ENCODE results near the gene ICA1.

The ICA1 gene

DNA sequence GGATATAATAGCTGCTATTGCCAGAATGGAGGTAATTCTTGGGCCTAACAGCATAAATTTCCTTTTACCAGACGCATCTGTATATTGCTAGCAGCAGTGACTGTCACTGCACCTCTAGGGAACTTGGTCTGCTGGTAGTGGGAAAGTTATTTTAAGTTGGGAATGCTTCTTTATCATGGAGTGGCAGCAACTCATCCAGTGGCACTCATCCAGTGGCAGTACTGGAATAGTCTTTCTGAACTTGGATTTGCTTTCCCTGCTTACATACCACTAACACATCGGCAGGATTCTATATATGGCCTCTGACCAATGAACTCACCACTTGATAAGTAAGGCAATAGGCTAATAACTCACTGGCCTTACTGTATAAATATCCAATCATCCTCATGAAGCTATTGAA lies 22.0 kb upstream of the ICA1 start:
- TF ChIP-seq CTCF (conservative IDR thresholded peaks at IDR 0.05; ENCODE audit: low read length), result no peak
- TF ChIP-seq EZH2phosphoT487 (IDR thresholded peaks at IDR 0.05; ENCODE audit: borderline replicate concordance), result no peak
- no peak overlapping the region for H3K4me2 ChIP-seq (ENCODE audit: low read depth, low read length, poor library complexity, severe bottlenecking)
- no peak overlapping the region for H3K4me3 ChIP-seq (ENCODE audit: low read length, poor library complexity, severe bottlenecking)
- H3K9me2 ChIP-seq (replicated peaks; ENCODE audit: low read depth, low read length), result no peaks in the 10 kb centered on the region
- no peak overlapping the region for H3K9ac ChIP-seq (ENCODE audit: low read depth, low read length, poor library complexity, severe bottlenecking)
- H3F3A ChIP-seq (ENCODE audit: low read depth), result no peaks in the 10 kb centered on the region
- H4K20me1 ChIP-seq (ENCODE audit: insufficient read depth, low read length, poor library complexity, severe bottlenecking), result no peaks in the 10 kb centered on the region
- no peaks in the 10 kb centered on the region for H3K79me2 ChIP-seq (ENCODE audit: insufficient read depth, low read length)
- no peaks in the 10 kb centered on the region for H3K27me3 ChIP-seq (ENCODE audit: insufficient read depth, low read length, poor library complexity, severe bottlenecking)
- H2AFZ ChIP-seq (ENCODE audit: low read length), result no peak overlapping the region
- no peaks in the 10 kb centered on the region for H3K4me1 ChIP-seq (ENCODE audit: insufficient read depth, low read length, poor library complexity, severe bottlenecking)
- no peaks in the 10 kb centered on the region for H3K9me3 ChIP-seq (ENCODE audit: insufficient read depth, low read depth, low read length)
- H3K36me3 ChIP-seq (ENCODE audit: insufficient read depth, low read length), result no peaks in the 10 kb centered on the region

DNA sequence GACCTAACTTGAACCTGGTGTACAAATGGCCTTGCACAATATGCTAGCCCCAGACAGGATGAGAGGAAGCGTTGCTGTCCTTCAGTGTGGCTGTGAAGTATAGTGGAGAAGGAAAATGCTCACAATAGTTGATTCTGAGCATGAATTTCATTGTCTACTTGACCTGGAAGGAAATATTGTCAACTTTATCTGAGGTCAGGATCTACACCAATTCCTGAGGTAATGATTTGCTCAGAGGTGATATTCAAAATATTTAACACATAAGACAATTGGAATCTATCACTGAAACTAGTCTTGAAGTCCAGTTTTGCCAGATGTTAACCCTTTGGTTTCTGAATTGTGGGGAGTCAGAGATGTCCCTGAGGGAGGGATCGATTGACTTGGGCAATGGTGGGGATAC lies 20.9 kb upstream of the ICA1 start:
- Histone ChIP-seq H3K9me3 (ENCODE audit: insufficient read depth, low read depth, low read length) (no peaks in the 10 kb centered on the region), H3K9me2 (replicated peaks; ENCODE audit: low read depth, low read length) (no peaks in the 10 kb centered on the region), H3K79me2 (ENCODE audit: insufficient read depth, low read length) (no peaks in the 10 kb centered on the region), H3K4me3 (ENCODE audit: low read length, poor library complexity, severe bottlenecking) (no peak overlapping the region), H4K20me1 (ENCODE audit: insufficient read depth, low read length, poor library complexity, severe bottlenecking) (no peaks in the 10 kb centered on the region), H3K4me1 (ENCODE audit: insufficient read depth, low read length, poor library complexity, severe bottlenecking) (no peaks in the 10 kb centered on the region), H2AFZ (ENCODE audit: low read length) (no peak overlapping the region), H3F3A (ENCODE audit: low read depth) (no peaks in the 10 kb centered on the region), H3K36me3 (ENCODE audit: insufficient read depth, low read length) (no peaks in the 10 kb centered on the region), H3K27me3 (ENCODE audit: insufficient read depth, low read length, poor library complexity, severe bottlenecking) (no peaks in the 10 kb centered on the region), H3K4me2 (ENCODE audit: low read depth, low read length, poor library complexity, severe bottlenecking) (no peak overlapping the region), H3K9ac (ENCODE audit: low read depth, low read length, poor library complexity, severe bottlenecking) (no peak overlapping the region)
- no peak for TF ChIP-seq CTCF (conservative IDR thresholded peaks at IDR 0.05; ENCODE audit: low read length)
- no peak for TF ChIP-seq EZH2phosphoT487 (IDR thresholded peaks at IDR 0.05; ENCODE audit: borderline replicate concordance)

DNA sequence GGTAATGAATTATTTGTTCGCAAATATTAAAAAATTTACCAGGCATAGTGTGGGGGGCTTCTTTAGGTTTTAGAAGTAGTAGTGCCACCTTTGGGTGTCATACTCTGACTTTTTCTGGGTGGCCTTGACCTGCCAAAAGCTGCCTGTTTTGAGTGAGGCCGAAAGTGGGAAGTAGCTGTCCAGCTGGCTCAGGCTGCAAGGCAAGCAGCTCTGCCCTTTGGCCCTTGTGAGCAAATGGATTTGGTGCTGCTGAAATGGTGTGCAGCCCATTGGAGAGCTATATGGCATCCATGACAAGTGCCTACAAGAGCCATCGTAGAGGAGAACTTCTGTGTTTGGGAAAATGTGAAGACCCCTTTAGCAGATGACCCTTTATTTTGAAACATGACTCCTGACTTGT lies 20.2 kb upstream of the ICA1 start:
- Histone ChIP-seq H3K79me2 (ENCODE audit: insufficient read depth, low read length) (no peaks in the 10 kb centered on the region), H3K36me3 (ENCODE audit: insufficient read depth, low read length) (no peaks in the 10 kb centered on the region), H3K4me3 (ENCODE audit: low read length, poor library complexity, severe bottlenecking) (no peak overlapping the region), H3K4me1 (ENCODE audit: insufficient read depth, low read length, poor library complexity, severe bottlenecking) (no peaks in the 10 kb centered on the region), H2AFZ (ENCODE audit: low read length) (no peak overlapping the region), H3K9ac (ENCODE audit: low read depth, low read length, poor library complexity, severe bottlenecking) (no peak overlapping the region), H3K9me2 (replicated peaks; ENCODE audit: low read depth, low read length) (no peaks in the 10 kb centered on the region), H3F3A (ENCODE audit: low read depth) (no peaks in the 10 kb centered on the region), H3K27me3 (ENCODE audit: insufficient read depth, low read length, poor library complexity, severe bottlenecking) (no peaks in the 10 kb centered on the region), H3K4me2 (ENCODE audit: low read depth, low read length, poor library complexity, severe bottlenecking) (no peak overlapping the region), H3K9me3 (ENCODE audit: insufficient read depth, low read depth, low read length) (no peaks in the 10 kb centered on the region), H4K20me1 (ENCODE audit: insufficient read depth, low read length, poor library complexity, severe bottlenecking) (no peaks in the 10 kb centered on the region)
- TF ChIP-seq EZH2phosphoT487 (IDR thresholded peaks at IDR 0.05; ENCODE audit: borderline replicate concordance) (no peak), CTCF (conservative IDR thresholded peaks at IDR 0.05; ENCODE audit: low read length) (no peak)
